Activated naive CD8-positive, alpha-beta T cell (primary cell): ENCODE results near the gene FOSB.

Experiments used
- H3K27ac Mint-ChIP-seq: one replicate; pipeline ENCODE4 v1.8.0; 2021; ENCODE audit warnings: mixed read lengths
- H3K27me3 Mint-ChIP-seq: one replicate; pipeline ENCODE4 v1.8.0; 2021; ENCODE audit warnings: mixed read lengths
- H3K36me3 Mint-ChIP-seq: one replicate; pipeline ENCODE4 v1.8.0; 2021; ENCODE audit warnings: mixed read lengths
- H3K4me1 Mint-ChIP-seq: one replicate; pipeline ENCODE4 v1.8.0; 2021; ENCODE audit warnings: low read depth, mixed read lengths
- H3K4me3 Mint-ChIP-seq: one replicate; pipeline ENCODE4 v1.8.0; 2021; ENCODE audit warnings: mild to moderate bottlenecking, mixed read lengths
- H3K9me3 Mint-ChIP-seq: one replicate; pipeline ENCODE4 v1.8.0; 2021; ENCODE audit warnings: low read depth, mixed read lengths

FOSB gene

DNA sequence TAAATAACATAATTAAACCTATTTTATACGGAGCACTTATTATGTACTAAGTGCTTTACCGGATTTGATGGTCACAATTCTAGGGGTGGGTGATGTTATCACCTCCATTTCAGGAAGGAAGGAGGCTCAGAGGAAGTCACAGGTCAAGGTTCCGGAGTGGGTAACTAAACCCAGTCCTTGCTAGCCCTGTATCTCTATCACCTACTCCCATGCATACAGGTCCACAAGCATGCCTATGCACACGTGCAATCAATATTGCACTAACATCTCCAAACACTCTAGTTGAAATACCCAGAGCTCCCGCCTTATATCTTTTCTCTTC lies 17.8 kb upstream of the FOSB start:
- peaks cover 48% of the 10 kb centered on the region for H3K4me1 Mint-ChIP-seq
- peak overlapping the region; percentile 95 for H3K4me3 Mint-ChIP-seq

GRCh38 chr19:45451131-45451849 lies 16.5 kb upstream of the FOSB start:
- H3K9me3 Mint-ChIP-seq: no peaks in the 10 kb centered on the region
- H3K27me3 Mint-ChIP-seq: no peaks in the 10 kb centered on the region
- peak overlapping the region; percentile 89 for H3K4me3 Mint-ChIP-seq
- H3K4me1 Mint-ChIP-seq: peaks cover 52% of the 10 kb centered on the region
- peaks cover 2% of the 10 kb centered on the region for H3K36me3 Mint-ChIP-seq
- H3K27ac Mint-ChIP-seq: peak overlapping the region; percentile 83

More for the DNA sequence above, 17.8 kb upstream of the FOSB start:
- Mint-ChIP-seq H3K9me3 (no peaks in the 10 kb centered on the region), H3K27ac (peak overlapping the region; percentile 97), H3K27me3 (no peaks in the 10 kb centered on the region), H3K36me3 (peaks cover 2% of the 10 kb centered on the region)

DNA sequence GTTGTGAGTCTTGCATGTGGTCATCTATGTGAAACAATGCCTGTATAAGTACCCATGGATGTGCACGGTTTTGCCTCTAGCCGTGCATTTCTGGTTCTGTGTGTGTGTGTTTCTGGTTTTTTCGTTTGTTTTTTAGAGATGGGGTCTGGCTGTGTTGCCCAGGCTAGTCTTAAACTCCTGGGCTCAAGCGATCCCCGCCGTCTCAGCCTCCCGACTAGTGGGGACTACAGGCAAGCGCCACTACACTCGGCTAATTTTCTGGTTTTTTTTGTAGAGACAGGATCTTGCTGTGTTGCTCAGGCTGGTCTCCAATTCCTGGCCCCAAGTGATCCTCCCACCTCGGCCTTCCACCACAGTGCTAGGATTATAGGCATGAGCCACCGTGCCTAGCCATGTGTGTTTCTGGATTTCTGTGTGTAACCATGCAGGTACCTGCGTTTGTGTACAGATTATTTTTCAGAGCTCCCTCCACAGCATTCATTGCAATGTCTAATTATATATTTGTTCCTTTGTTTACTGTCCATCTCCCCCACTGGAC lies 15.9 kb upstream of the FOSB start:
- Mint-ChIP-seq H3K36me3 (peaks cover 2% of the 10 kb centered on the region), H3K27ac (peak overlapping the region; percentile 83), H3K9me3 (no peaks in the 10 kb centered on the region), H3K27me3 (no peaks in the 10 kb centered on the region), H3K4me3 (peak overlapping the region; percentile 89), H3K4me1 (peaks cover 53% of the 10 kb centered on the region)

GRCh38 chr19:45455707-45456499 lies 11.9 kb upstream of the FOSB start:
- no peaks in the 10 kb centered on the region for H3K27me3 Mint-ChIP-seq

GRCh38 chr19:45456500-45456815 lies 11.3 kb upstream of the FOSB start:
- Mint-ChIP-seq H3K27ac (peak overlapping the region; percentile 84), H3K4me3 (peak overlapping the region; percentile 62), H3K27me3 (no peaks in the 10 kb centered on the region), H3K9me3 (no peaks in the 10 kb centered on the region), H3K36me3 (no peaks in the 10 kb centered on the region), H3K4me1 (peaks cover 29% of the 10 kb centered on the region)

More at GRCh38 chr19:45455707-45456499, 11.9 kb upstream of the FOSB start:
- no peaks in the 10 kb centered on the region for H3K36me3 Mint-ChIP-seq
- H3K9me3 Mint-ChIP-seq: no peaks in the 10 kb centered on the region
- peaks cover 34% of the 10 kb centered on the region for H3K4me1 Mint-ChIP-seq
- peak overlapping the region; percentile 62 for H3K4me3 Mint-ChIP-seq
- H3K27ac Mint-ChIP-seq: peak overlapping the region; percentile 84

GRCh38 chr19:45457776-45458175 lies 10.0 kb upstream of the FOSB start:
- H3K4me3 Mint-ChIP-seq: no peak overlapping the region
- H3K9me3 Mint-ChIP-seq: no peaks in the 10 kb centered on the region
- H3K27ac Mint-ChIP-seq: no peak overlapping the region
- H3K27me3 Mint-ChIP-seq: no peaks in the 10 kb centered on the region
- H3K36me3 Mint-ChIP-seq: no peaks in the 10 kb centered on the region
- peaks cover 21% of the 10 kb centered on the region for H3K4me1 Mint-ChIP-seq

GRCh38 chr19:45460807-45461347 lies 6.9 kb upstream of the FOSB start:
- H3K27me3 Mint-ChIP-seq: no peaks in the 10 kb centered on the region
- H3K27ac Mint-ChIP-seq: no peak overlapping the region
- H3K4me1 Mint-ChIP-seq: peaks cover 9% of the 10 kb centered on the region
- H3K4me3 Mint-ChIP-seq: no peak overlapping the region
- H3K9me3 Mint-ChIP-seq: no peaks in the 10 kb centered on the region
- no peaks in the 10 kb centered on the region for H3K36me3 Mint-ChIP-seq

GRCh38 chr19:45462174-45462573 lies 5.6 kb upstream of the FOSB start:
- Mint-ChIP-seq H3K4me3 (no peak overlapping the region), H3K4me1 (peaks cover 5% of the 10 kb centered on the region), H3K36me3 (no peaks in the 10 kb centered on the region), H3K9me3 (no peaks in the 10 kb centered on the region), H3K27me3 (no peaks in the 10 kb centered on the region), H3K27ac (no peak overlapping the region)

- H3K4me1 Mint-ChIP-seq: peaks cover 5% of the 10 kb centered on the region
- H3K27me3 Mint-ChIP-seq: no peaks in the 10 kb centered on the region
- H3K4me3 Mint-ChIP-seq: no peak overlapping the region
- no peak overlapping the region for H3K27ac Mint-ChIP-seq
- H3K36me3 Mint-ChIP-seq: no peaks in the 10 kb centered on the region
- H3K9me3 Mint-ChIP-seq: no peaks in the 10 kb centered on the region
Measured at GRCh38 chr19:45463241-45463640, 4.6 kb upstream of the FOSB start.

- H3K9me3 Mint-ChIP-seq: no peaks in the 10 kb centered on the region
- H3K36me3 Mint-ChIP-seq: no peaks in the 10 kb centered on the region
- no peak overlapping the region for H3K27ac Mint-ChIP-seq
- H3K27me3 Mint-ChIP-seq: no peaks in the 10 kb centered on the region
- peaks cover 7% of the 10 kb centered on the region for H3K4me1 Mint-ChIP-seq
- no peak overlapping the region for H3K4me3 Mint-ChIP-seq
Measured at GRCh38 chr19:45464274-45464673, 3.5 kb upstream of the FOSB start.

DNA sequence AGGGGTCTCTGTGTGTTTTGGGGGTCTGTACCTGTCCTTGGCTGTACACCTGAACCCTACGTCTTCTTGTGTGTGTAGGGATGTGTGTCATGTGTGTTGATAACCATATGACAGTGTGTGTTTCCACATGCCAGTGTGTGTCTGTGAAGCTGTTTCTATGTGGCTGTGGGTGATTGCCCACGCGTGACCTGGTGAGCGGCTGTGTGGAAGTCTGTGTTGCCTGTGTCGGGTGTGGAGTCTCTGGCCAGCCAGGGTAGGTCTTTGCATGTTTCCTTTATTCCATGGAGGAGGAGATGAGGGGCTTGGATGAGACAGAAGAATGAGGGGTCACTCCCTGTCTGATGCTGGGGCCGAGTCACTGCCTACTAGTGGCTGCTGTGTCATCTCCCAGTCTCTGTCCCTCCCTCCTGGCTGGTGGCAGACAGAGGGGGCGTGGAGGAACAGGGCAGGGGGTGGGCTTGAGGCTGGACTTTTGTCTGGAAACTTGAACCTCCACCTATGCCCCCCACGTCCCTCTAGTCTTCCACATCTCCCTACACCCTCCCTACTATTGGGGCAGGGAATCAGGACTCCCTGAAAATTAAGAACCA lies 2.8 kb upstream of the FOSB start:
- Mint-ChIP-seq H3K27me3 (no peaks in the 10 kb centered on the region), H3K36me3 (no peaks in the 10 kb centered on the region), H3K4me1 (peaks cover 12% of the 10 kb centered on the region), H3K9me3 (no peaks in the 10 kb centered on the region), H3K4me3 (peak overlapping the region; percentile 20), H3K27ac (no peak overlapping the region)

- H3K4me1 Mint-ChIP-seq: peaks cover 30% of the 10 kb centered on the region
- H3K9me3 Mint-ChIP-seq: no peaks in the 10 kb centered on the region
- peak overlapping the region; percentile 90 for H3K4me3 Mint-ChIP-seq
- H3K27me3 Mint-ChIP-seq: no peaks in the 10 kb centered on the region
- peak overlapping the region; percentile 34 for H3K27ac Mint-ChIP-seq
- peaks cover 4% of the 10 kb centered on the region for H3K36me3 Mint-ChIP-seq
Measured at GRCh38 chr19:45467115-45467455, 711 bp upstream of the FOSB start.

DNA sequence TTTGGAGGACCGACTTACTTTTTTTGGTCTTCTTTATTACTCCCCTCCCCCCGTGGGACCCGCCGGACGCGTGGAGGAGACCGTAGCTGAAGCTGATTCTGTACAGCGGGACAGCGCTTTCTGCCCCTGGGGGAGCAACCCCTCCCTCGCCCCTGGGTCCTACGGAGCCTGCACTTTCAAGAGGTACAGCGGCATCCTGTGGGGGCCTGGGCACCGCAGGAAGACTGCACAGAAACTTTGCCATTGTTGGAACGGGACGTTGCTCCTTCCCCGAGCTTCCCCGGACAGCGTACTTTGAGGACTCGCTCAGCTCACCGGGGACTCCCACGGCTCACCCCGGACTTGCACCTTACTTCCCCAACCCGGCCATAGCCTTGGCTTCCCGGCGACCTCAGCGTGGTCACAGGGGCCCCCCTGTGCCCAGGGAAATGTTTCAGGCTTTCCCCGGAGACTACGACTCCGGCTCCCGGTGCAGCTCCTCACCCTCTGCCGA lies 409 bp downstream of the FOSB start:
- Mint-ChIP-seq H3K4me1 (peaks cover 34% of the 10 kb centered on the region), H3K27ac (peak overlapping the region; percentile 91), H3K27me3 (no peaks in the 10 kb centered on the region), H3K9me3 (no peaks in the 10 kb centered on the region), H3K36me3 (peaks cover 7% of the 10 kb centered on the region), H3K4me3 (peak overlapping the region; percentile 90)

DNA sequence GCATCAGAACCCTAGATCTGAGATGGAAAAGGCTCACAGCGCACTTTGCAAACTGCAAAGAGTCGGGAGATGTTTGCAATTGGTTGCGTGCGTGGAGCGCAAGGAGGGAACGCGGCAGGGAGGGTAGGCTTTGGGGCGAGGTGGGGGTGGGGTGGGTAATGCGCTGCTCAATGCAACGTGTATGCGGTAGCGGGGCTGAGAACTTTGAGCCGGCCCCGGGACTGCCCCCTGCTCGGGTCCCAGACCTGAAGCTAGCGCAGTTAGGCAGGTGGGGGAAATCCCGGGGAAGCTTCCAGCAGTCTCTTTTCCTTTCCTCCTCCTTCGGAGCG lies 971 bp downstream of the FOSB start:
- Mint-ChIP-seq H3K27ac (peak overlapping the region; percentile 91), H3K4me3 (peak overlapping the region; percentile 90), H3K27me3 (no peaks in the 10 kb centered on the region), H3K36me3 (peaks cover 7% of the 10 kb centered on the region), H3K9me3 (no peaks in the 10 kb centered on the region), H3K4me1 (peaks cover 35% of the 10 kb centered on the region)
